Occipital lobe (tissue), 2 donors: ENCODE measurements around the gene SLX9. TPM values are rescaled to one million over a fixed set of nuclear protein-coding genes. Genes with fewer than 3 reads are reported as not detected.
A peak's percentile ranks its signal among the peaks of the same experiment; 100 is the strongest.
"Not testable (repeated sequence)": the region's sequence is repeated elsewhere in the genome, so short reads cannot be mapped to it uniquely, and the experiment has no call there.

Experiments
- DNase-seq: peaks from one replicate; lab custom pipeline; 2025; lab: John Stamatoyannopoulos, UW
- total RNA-seq: library from RNA; depleted of rRNA; stranded (reverse); fragments of >200 nt; gene quantifications from one replicate; pipeline ENCODE4 v1.2.3, GENCODE V29; 2014

The SLX9 gene
- total RNA-seq, 1 donor from 2014 or later, result 6.1 TPM

GRCh38 chr21:44902268-44903049 is 37.4 kb upstream of the SLX9 start:
- no peak for DNase-seq

GRCh38 chr21:44903050-44903685 is 36.7 kb upstream of the SLX9 start:
- no peak for DNase-seq

GRCh38 chr21:44903689-44904088 is 36.1 kb upstream of the SLX9 start:
- no peak for DNase-seq

GRCh38 chr21:44904141-44904923 is 35.5 kb upstream of the SLX9 start:
- DNase-seq, result no peak

GRCh38 chr21:44905016-44905727 is 34.7 kb upstream of the SLX9 start:
- no peak for DNase-seq

- DNase-seq, result no peak
These were observed 34.1 kb upstream of the SLX9 start for GRCh38 chr21:44905728-44906090.

- no peak for DNase-seq
These were observed 32.4 kb upstream of the SLX9 start for GRCh38 chr21:44907225-44907965.

- no peak for DNase-seq
These were observed 31.6 kb upstream of the SLX9 start for GRCh38 chr21:44907966-44908895.

- DNase-seq, result no peak
These were observed 30.9 kb upstream of the SLX9 start for GRCh38 chr21:44908908-44909307.

GRCh38 chr21:44909719-44910118 is 30.1 kb upstream of the SLX9 start:
- DNase-seq, result no peak

- DNase-seq, result no peak
These were observed 29.4 kb upstream of the SLX9 start for GRCh38 chr21:44910229-44911067.

- DNase-seq, result no peak
These were observed 28.8 kb upstream of the SLX9 start for GRCh38 chr21:44911068-44911383.

- DNase-seq, result peak; percentile 33
These were observed 28.3 kb upstream of the SLX9 start for GRCh38 chr21:44911384-44912157.

- DNase-seq, result no peak
These were observed 27.7 kb upstream of the SLX9 start for GRCh38 chr21:44912158-44912473.

GRCh38 chr21:44912506-44913412 is 27.1 kb upstream of the SLX9 start:
- DNase-seq, result not testable (repeated sequence)

GRCh38 chr21:44913425-44914175 is 26.2 kb upstream of the SLX9 start:
- no peak for DNase-seq
